Measurements from ENCODE around the gene ADGRL2. TPM values are rescaled to one million over a fixed set of nuclear protein-coding genes. Genes with fewer than 3 reads are reported as not detected.

Gene ADGRL2
- polyA plus RNA-seq, 1 donor from 2014 or later, result not detected

- peaks cover 3 to 14% (median 6%) of the 10 kb centered on the region in 3 donors for H3K4me1 Mint-ChIP-seq
- H3K9me3 Mint-ChIP-seq, result peaks cover 0 to 3% (median 2%) of the 10 kb centered on the region in 3 donors
- no peak overlapping the region for H3K27ac Mint-ChIP-seq
- peaks cover 32% of the 10 kb centered on the region for H3K27me3 Mint-ChIP-seq
- H3K36me3 Mint-ChIP-seq, result no peaks in the 10 kb centered on the region
- H3K4me3 Mint-ChIP-seq, result peak overlapping the region in 3 of 4 donors; percentile 38 to 58 (median 51)
Measured at GRCh38 chr1:81801651-81802456, 1.1 kb downstream of the ADGRL2 start.

- Mint-ChIP-seq H3K4me3 (peak overlapping the region in 3 of 4 donors; percentile 38 to 58 (median 51)), H3K4me1 (peaks cover 3 to 14% (median 6%) of the 10 kb centered on the region in 3 donors), H3K36me3 (no peaks in the 10 kb centered on the region), H3K27me3 (peaks cover 32% of the 10 kb centered on the region), H3K9me3 (peaks cover 0 to 3% (median 2%) of the 10 kb centered on the region in 3 donors), H3K27ac (no peak overlapping the region)
Measured at GRCh38 chr1:81802457-81802706, 1.6 kb downstream of the ADGRL2 start.

GRCh38 chr1:81802707-81803430 lies 2.1 kb downstream of the ADGRL2 start:
- H3K27ac Mint-ChIP-seq, result no peak overlapping the region
- H3K27me3 Mint-ChIP-seq, result peaks cover 32% of the 10 kb centered on the region
- H3K4me3 Mint-ChIP-seq, result peak overlapping the region in 3 of 4 donors; percentile 25 to 58 (median 51)
- peaks cover 3 to 14% (median 6%) of the 10 kb centered on the region in 3 donors for H3K4me1 Mint-ChIP-seq
- no peaks in the 10 kb centered on the region for H3K36me3 Mint-ChIP-seq
- peaks cover 0 to 3% (median 2%) of the 10 kb centered on the region in 3 donors for H3K9me3 Mint-ChIP-seq

- H3K4me1 Mint-ChIP-seq, result peaks cover 3 to 14% (median 6%) of the 10 kb centered on the region in 3 donors
- H3K27me3 Mint-ChIP-seq, result peaks cover 32% of the 10 kb centered on the region
- H3K9me3 Mint-ChIP-seq, result peaks cover 0 to 3% (median 2%) of the 10 kb centered on the region in 3 donors
- H3K36me3 Mint-ChIP-seq, result no peaks in the 10 kb centered on the region
- H3K27ac Mint-ChIP-seq, result no peak overlapping the region
- peak overlapping the region in 2 of 4 donors; percentile 12 to 65 for H3K4me3 Mint-ChIP-seq
Measured at GRCh38 chr1:81803431-81804110, 2.8 kb downstream of the ADGRL2 start.

- H3K4me3 Mint-ChIP-seq, result no peak overlapping the region
- H3K36me3 Mint-ChIP-seq, result no peaks in the 10 kb centered on the region
- H3K4me1 Mint-ChIP-seq, result peaks cover 3 to 14% (median 6%) of the 10 kb centered on the region in 3 donors
- H3K27me3 Mint-ChIP-seq, result peaks cover 27% of the 10 kb centered on the region
- H3K27ac Mint-ChIP-seq, result peak overlapping the region in 1 of 3 donors; percentile 17
- peaks cover 0 to 3% (median 0%) of the 10 kb centered on the region in 3 donors for H3K9me3 Mint-ChIP-seq
Measured at GRCh38 chr1:81804312-81804711, 3.6 kb downstream of the ADGRL2 start.

GRCh38 chr1:81805537-81806431 lies 5.0 kb downstream of the ADGRL2 start:
- peaks cover 3 to 10% (median 3%) of the 10 kb centered on the region in 3 donors for H3K4me1 Mint-ChIP-seq
- no peak overlapping the region for H3K4me3 Mint-ChIP-seq
- H3K27ac Mint-ChIP-seq, result no peak overlapping the region
- peaks cover 21% of the 10 kb centered on the region for H3K27me3 Mint-ChIP-seq
- peaks cover 0 to 3% (median 0%) of the 10 kb centered on the region in 3 donors for H3K9me3 Mint-ChIP-seq
- no peaks in the 10 kb centered on the region for H3K36me3 Mint-ChIP-seq

GRCh38 chr1:81806432-81806770 lies 5.7 kb downstream of the ADGRL2 start:
- peaks cover 19% of the 10 kb centered on the region for H3K27me3 Mint-ChIP-seq
- H3K4me3 Mint-ChIP-seq, result no peak overlapping the region
- H3K4me1 Mint-ChIP-seq, result peaks cover 0 to 10% (median 0%) of the 10 kb centered on the region in 3 donors
- H3K27ac Mint-ChIP-seq, result no peak overlapping the region
- H3K9me3 Mint-ChIP-seq, result peaks cover 0 to 2% (median 0%) of the 10 kb centered on the region in 3 donors
- no peaks in the 10 kb centered on the region for H3K36me3 Mint-ChIP-seq

GRCh38 chr1:81808760-81809159 lies 8.0 kb downstream of the ADGRL2 start:
- Mint-ChIP-seq H3K4me3 (no peak overlapping the region), H3K9me3 (no peaks in the 10 kb centered on the region), H3K4me1 (peaks cover 0 to 6% (median 0%) of the 10 kb centered on the region in 3 donors), H3K36me3 (no peaks in the 10 kb centered on the region), H3K27me3 (peaks cover 5% of the 10 kb centered on the region), H3K27ac (no peak overlapping the region)

GRCh38 chr1:81809808-81810207 lies 9.1 kb downstream of the ADGRL2 start:
- H3K27me3 Mint-ChIP-seq, result no peaks in the 10 kb centered on the region
- H3K36me3 Mint-ChIP-seq, result no peaks in the 10 kb centered on the region
- no peaks in the 10 kb centered on the region for H3K4me1 Mint-ChIP-seq
- H3K9me3 Mint-ChIP-seq, result no peaks in the 10 kb centered on the region
- H3K4me3 Mint-ChIP-seq, result no peak overlapping the region
- H3K27ac Mint-ChIP-seq, result no peak overlapping the region

GRCh38 chr1:81811757-81812371 lies 11.1 kb downstream of the ADGRL2 start:
- H3K27me3 Mint-ChIP-seq, result no peaks in the 10 kb centered on the region
- H3K27ac Mint-ChIP-seq, result no peak overlapping the region
- H3K9me3 Mint-ChIP-seq, result no peaks in the 10 kb centered on the region
- H3K4me1 Mint-ChIP-seq, result no peaks in the 10 kb centered on the region
- H3K4me3 Mint-ChIP-seq, result no peak overlapping the region
- H3K36me3 Mint-ChIP-seq, result no peaks in the 10 kb centered on the region

- Mint-ChIP-seq H3K4me3 (no peak overlapping the region), H3K27me3 (no peaks in the 10 kb centered on the region), H3K27ac (no peak overlapping the region), H3K36me3 (no peaks in the 10 kb centered on the region), H3K9me3 (no peaks in the 10 kb centered on the region), H3K4me1 (no peaks in the 10 kb centered on the region)
Measured at GRCh38 chr1:81812712-81813111, 12.0 kb downstream of the ADGRL2 start.

- no peaks in the 10 kb centered on the region for H3K27me3 Mint-ChIP-seq
- no peaks in the 10 kb centered on the region for H3K4me1 Mint-ChIP-seq
- H3K27ac Mint-ChIP-seq, result no peak overlapping the region
Measured at GRCh38 chr1:81813691-81814090, 13.0 kb downstream of the ADGRL2 start.

GRCh38 chr1:81819613-81820012 lies 18.9 kb downstream of the ADGRL2 start:
- H3K4me3 Mint-ChIP-seq, result no peak overlapping the region
- no peaks in the 10 kb centered on the region for H3K9me3 Mint-ChIP-seq
- H3K4me1 Mint-ChIP-seq, result no peaks in the 10 kb centered on the region
- no peak overlapping the region for H3K27ac Mint-ChIP-seq
- no peaks in the 10 kb centered on the region for H3K27me3 Mint-ChIP-seq
- H3K36me3 Mint-ChIP-seq, result no peaks in the 10 kb centered on the region

More at GRCh38 chr1:81813691-81814090, 13.0 kb downstream of the ADGRL2 start:
- Mint-ChIP-seq H3K9me3 (no peaks in the 10 kb centered on the region), H3K36me3 (no peaks in the 10 kb centered on the region), H3K4me3 (no peak overlapping the region)

- no peaks in the 10 kb centered on the region for H3K9me3 Mint-ChIP-seq
- H3K27ac Mint-ChIP-seq, result no peak overlapping the region
- H3K27me3 Mint-ChIP-seq, result no peaks in the 10 kb centered on the region
- H3K4me3 Mint-ChIP-seq, result no peak overlapping the region
- no peaks in the 10 kb centered on the region for H3K4me1 Mint-ChIP-seq
- no peaks in the 10 kb centered on the region for H3K36me3 Mint-ChIP-seq
Measured at GRCh38 chr1:81820765-81821164, 20.0 kb downstream of the ADGRL2 start.
